ENCODE results near the gene RAB44.

- TF ChIP-seq CTCF (IDR thresholded peaks at IDR 0.05), result no peak
- TF ChIP-seq POLR2A (IDR thresholded peaks at IDR 0.05), result no peak
Observed at GRCh38 chr6:36692861-36693702, 4.5 kb upstream of the RAB44 start.

Measured in right lobe of liver (tissue), 4 donors.